ENCODE measurements around the gene TSBP1.

- no peak for TF ChIP-seq CTCF (IDR thresholded peaks at IDR 0.05)
- TF ChIP-seq POLR2A (IDR thresholded peaks at IDR 0.05), result no peak
Observed at GRCh38 chr6:32370505-32370904, 1.2 kb downstream of the TSBP1 start.

Measured in body of pancreas (tissue), 4 donors.